Ovary (tissue), 9 donors: Measurements from ENCODE around the gene FADS2. TPM values are rescaled to one million over a fixed set of nuclear protein-coding genes. Genes with fewer than 3 reads are reported as not detected.

Experiments used
- DNase-seq, 5 donors: peaks; one replicate each; pipeline ENCODE4 v3.0.0-alpha.2; 2019 to 2020
- H3K27ac ChIP-seq, 2 donors: fragments of 200-600 bp; one replicate each; pipeline versions ENCODE4 v1.5.1 to v1.8.0; 2019 to 2022
- H3K27me3 ChIP-seq: fragments of 200-600 bp; one replicate; pipeline ENCODE4 v1.8.0; 2022
- H3K36me3 ChIP-seq: fragments of 200-600 bp; sonication (generic); one replicate; pipeline ENCODE4 v1.5.1; 2019
- H3K4me1 ChIP-seq: one replicate; pipeline ENCODE4 v1.8.1; 2013; ENCODE audit warnings: mild to moderate bottlenecking, moderate library complexity; ENCODE audit not compliant: insufficient read depth
- H3K4me3 ChIP-seq: fragments of 200-600 bp; sonication (generic); one replicate; pipeline ENCODE4 v1.5.1; 2017
- H3K9me3 ChIP-seq, 2 donors: fragments of 200-600 bp in 1 of 2; sonication (generic) in 1 of 2; one replicate each; pipeline versions ENCODE4 v1.5.1 to v1.8.1; 2013 to 2019; ENCODE audit warnings: mild to moderate bottlenecking in 1 of 2, moderate library complexity in 1 of 2
- CTCF ChIP-seq, 3 donors: fragments of 450-650 bp in 2 of 3; fragments of 200-600 bp in 1 of 3; IDR thresholded peaks; one replicate each; pipeline versions ENCODE4 v1.5.1 to v1.8.0; 2016 to 2022; ENCODE audit warnings: antibody characterized with exemption in 3 of 3, mild to moderate bottlenecking in 1 of 3
- EP300 ChIP-seq: sonication (generic); formaldehyde crosslinking; IDR thresholded peaks from one replicate; pipeline ENCODE4 v1.6.1; 2017; ENCODE audit warnings: antibody characterized with exemption
- POLR2A ChIP-seq: fragments of 450-650 bp; IDR thresholded peaks from one replicate; pipeline ENCODE4 v1.6.1; 2017; ENCODE audit warnings: antibody characterized with exemption, mild to moderate bottlenecking, moderate library complexity
- WGBS, 3 donors: extraction: QIAGEN DNeasy Blood & Tissue Kit in 1 of 3; methylation state at CpG; one replicate each; pipeline versions ENCODE4 v1.1.5 to v1.1.7; 2013 to 2017; 5-methylcytosine and 5-hydroxymethylcytosine counted together
- intact Hi-C, 4 donors: fragments of 100-400 bp; cut with DNase I; formaldehyde crosslinking; loops; one replicate each; pipeline versions ENCODE4 v1.11.0 to v1.15.1; 2022 to 2023
- polyA plus RNA-seq, 2 donors: library from polyadenylated mRNA; stranded (reverse); fragments of 200-250 nt in 1 of 2; fragments of 350-450 nt in 1 of 2; fragmentation: Illumina TruSeq in 1 of 2; extraction: RNeasy Lipid Tissue Mini Kit (QIAGEN cat#74804) in 1 of 2; gene quantifications; one replicate each; pipeline ENCODE4 v1.2.3, GENCODE V29; 2013 to 2014
- total RNA-seq, 7 donors: library from RNA; depleted of rRNA in 2 of 7; stranded (reverse); fragments of >200 nt in 2 of 7; fragmentation: NEBNext Ultra II Directional in 3 of 7; extraction: Animal tissue kit (Norgen Biotek cat#: 25700) in 3 of 7; gene quantifications; one replicate each; pipeline versions ENCODE4 v1.1.0 to v1.2.4, GENCODE V29; 2016 to 2023
- donor health status: DM: no; HTN: no; CAD: no; lungs with moderate emphysema.
- donor health status: DM: no; HTN: no; CAD: no.
- donor health status: Bipolar disorder and iron deficiency.
- donor health status: DM: yes; HTN: yes; CAD: no.
- donor health status: DM: no; HTN: no; CAD: no.
- donor health status: DM: yes; HTN: yes; CAD: no.

Gene FADS2
- total and polyA plus RNA-seq, 9 donors = 6.3 to 298 (median 26.2) TPM

GRCh38 chr11:61833926-61834277 is 5.8 kb downstream of the FADS2 start:
- no peak for TF ChIP-seq EP300
- TF ChIP-seq CTCF (IDR thresholded peaks at IDR 0.05) = no peak
- no peak for TF ChIP-seq POLR2A
- no peaks in the 10 kb centered on the region for H3K9me3 ChIP-seq
- no peaks in the 10 kb centered on the region for H3K36me3 ChIP-seq
- no peak for DNase-seq
- 92 to 94% (median 94%) methylated on average over 12 of the region's 12 CpGs for WGBS, 3 donors
- peak overlapping the region; percentile 34 to 45 for H3K27ac ChIP-seq
- intact Hi-C loops = no loop called here
- peaks cover 15% of the 10 kb centered on the region for H3K4me1 ChIP-seq
- no peak overlapping the region for H3K4me3 ChIP-seq
- H3K27me3 ChIP-seq = no peaks in the 10 kb centered on the region

DNA sequence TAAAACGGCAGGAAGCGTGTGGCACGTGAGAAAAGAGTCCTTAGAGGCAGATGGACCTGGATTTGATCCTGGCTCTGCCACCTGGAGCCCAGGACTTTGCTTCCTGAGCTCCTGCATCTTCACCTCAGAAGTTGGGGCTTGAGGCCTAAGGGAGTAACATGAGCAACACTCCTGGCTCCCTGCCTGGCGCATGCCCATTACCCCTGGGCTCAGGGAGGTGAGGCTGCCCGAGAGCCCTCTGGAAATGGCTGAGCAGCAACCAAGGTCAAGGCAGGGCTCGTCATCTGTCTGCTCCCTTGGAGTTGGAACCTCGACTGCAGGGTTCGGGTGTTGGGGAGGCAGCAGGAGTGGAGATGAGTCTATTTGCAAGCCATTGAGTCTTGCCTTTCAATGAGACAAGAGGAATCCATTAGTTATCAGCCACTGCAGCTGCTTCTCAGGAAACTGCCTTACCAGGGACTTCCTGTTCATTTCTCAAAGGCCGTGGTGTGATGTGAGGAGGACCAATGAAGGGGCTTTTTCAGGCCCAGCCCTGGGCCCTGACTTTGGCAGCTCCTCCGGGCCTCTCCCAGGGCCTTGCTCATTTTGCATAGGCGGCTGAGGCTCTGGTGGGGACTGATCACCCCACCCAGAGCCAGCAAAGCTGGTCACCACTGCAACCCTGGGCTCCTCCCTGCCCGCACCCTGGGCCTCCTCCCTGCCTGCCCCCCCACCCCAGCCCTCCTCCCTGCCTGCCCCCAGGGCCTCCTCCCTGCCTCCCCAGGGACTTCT is 6.4 kb downstream of the FADS2 start:
- Histone ChIP-seq H3K27ac (peak overlapping the region; percentile 34 to 45), H3K4me3 (no peak overlapping the region), H3K36me3 (no peaks in the 10 kb centered on the region), H3K9me3 (no peaks in the 10 kb centered on the region), H3K4me1 (peaks cover 12% of the 10 kb centered on the region), H3K27me3 (no peaks in the 10 kb centered on the region)
- peak in 4 of 5 donors; percentile 49 to 60 (median 53) for DNase-seq
- 40 to 47% (median 41%) methylated on average over 12 of the region's 12 CpGs for WGBS, 3 donors
- intact Hi-C loops = no loop called here
- TF ChIP-seq EP300 = no peak
- TF ChIP-seq POLR2A = no peak
- no peak for TF ChIP-seq CTCF (IDR thresholded peaks at IDR 0.05)

GRCh38 chr11:61836193-61836592 is 8.1 kb downstream of the FADS2 start:
- Histone ChIP-seq H3K4me3 (no peak overlapping the region), H3K4me1 (peaks cover 7% of the 10 kb centered on the region), H3K27ac (no peak overlapping the region), H3K27me3 (no peaks in the 10 kb centered on the region), H3K36me3 (no peaks in the 10 kb centered on the region), H3K9me3 (no peaks in the 10 kb centered on the region)
- DNase-seq = no peak
- intact Hi-C loops = no loop called here
- TF ChIP-seq POLR2A (no peak), EP300 (no peak), CTCF (IDR thresholded peaks at IDR 0.05) (no peak)
- WGBS, 3 donors = 96 to 98% (median 96%) methylated on average over 8 of the region's 8 CpGs

DNA sequence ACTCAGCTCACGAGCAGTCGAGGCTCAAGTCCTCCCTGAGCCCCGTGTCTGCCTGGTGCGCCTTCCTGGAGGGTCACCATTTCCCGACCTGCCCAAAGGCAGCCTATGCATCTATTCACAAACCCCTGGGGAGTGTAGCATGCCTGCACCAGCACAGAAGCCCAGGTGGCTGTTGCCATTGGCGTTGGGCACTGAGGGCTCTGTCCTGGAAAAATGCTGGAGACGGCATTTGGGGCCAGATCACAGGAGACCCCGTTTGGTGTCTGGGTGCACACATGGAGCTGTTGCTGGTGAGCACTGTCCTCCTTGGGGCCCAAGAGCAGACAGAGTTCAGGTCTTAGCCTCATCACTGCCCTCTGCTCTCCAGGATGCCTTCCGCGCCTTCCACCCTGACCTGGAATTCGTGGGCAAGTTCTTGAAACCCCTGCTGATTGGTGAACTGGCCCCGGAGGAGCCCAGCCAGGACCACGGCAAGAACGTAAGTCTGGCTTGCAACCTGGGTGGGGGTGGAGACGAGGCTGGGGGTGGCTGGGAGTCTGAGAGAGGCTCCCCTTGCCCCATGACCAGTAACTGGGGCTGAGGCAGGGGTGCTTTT is 9.4 kb downstream of the FADS2 start:
- no peaks in the 10 kb centered on the region for H3K9me3 ChIP-seq
- 90 to 92% (median 92%) methylated on average over 15 of the region's 15 CpGs for WGBS, 3 donors

More for the DNA sequence above, 9.4 kb downstream of the FADS2 start:
- TF ChIP-seq POLR2A = no peak
- TF ChIP-seq CTCF (IDR thresholded peaks at IDR 0.05) = no peak
- no peak for TF ChIP-seq EP300
- H3K4me1 ChIP-seq = peaks cover 7% of the 10 kb centered on the region
- H3K36me3 ChIP-seq = no peaks in the 10 kb centered on the region
- DNase-seq = no peak
- H3K27ac ChIP-seq = no peak overlapping the region
- H3K27me3 ChIP-seq = no peaks in the 10 kb centered on the region
- intact Hi-C loops = no loop called here
- no peak overlapping the region for H3K4me3 ChIP-seq
